ENCODE results near the gene IPO13.
A peak's percentile ranks its signal among the peaks of the same experiment; 100 is the strongest.

IPO13 gene

GRCh38 chr1:43951021-43951985 is 4.6 kb downstream of the IPO13 start:
- DNase-seq: no peak

DNA sequence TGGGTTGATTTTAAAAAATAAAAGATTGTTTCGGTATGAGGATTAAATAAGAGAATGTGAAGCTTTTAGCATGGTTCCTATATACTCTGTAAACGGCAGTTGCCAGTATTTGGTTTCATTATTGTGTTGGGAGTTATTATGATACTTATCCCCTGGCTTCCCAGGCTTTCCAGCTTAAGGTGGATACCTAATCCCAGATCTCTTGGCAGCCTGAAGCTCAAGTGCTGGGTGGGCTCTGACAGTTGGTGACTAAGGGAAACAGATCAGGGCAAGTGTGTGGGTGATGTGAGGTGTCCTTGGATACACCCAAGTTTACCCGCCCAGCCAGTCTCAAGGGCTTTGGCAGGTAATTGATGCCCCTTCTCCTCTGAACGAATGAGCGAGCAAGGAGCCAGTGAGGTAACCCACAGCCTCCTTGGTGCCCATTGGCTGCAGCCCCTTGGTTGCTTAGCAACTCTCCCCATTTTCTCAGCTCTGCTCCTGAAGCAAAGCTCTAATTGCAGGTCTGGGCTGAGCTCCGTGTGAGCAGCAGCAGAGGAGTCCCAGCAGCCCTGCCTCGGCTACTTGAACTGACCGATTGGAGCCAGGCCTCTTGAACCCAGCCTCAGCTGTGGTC is 6.1 kb downstream of the IPO13 start:
- no peak for DNase-seq

GRCh38 chr1:43953361-43953760 is 6.6 kb downstream of the IPO13 start:
- DNase-seq: no peak

- DNase-seq: no peak
These were observed 7.3 kb downstream of the IPO13 start for GRCh38 chr1:43954036-43954435.

DNA sequence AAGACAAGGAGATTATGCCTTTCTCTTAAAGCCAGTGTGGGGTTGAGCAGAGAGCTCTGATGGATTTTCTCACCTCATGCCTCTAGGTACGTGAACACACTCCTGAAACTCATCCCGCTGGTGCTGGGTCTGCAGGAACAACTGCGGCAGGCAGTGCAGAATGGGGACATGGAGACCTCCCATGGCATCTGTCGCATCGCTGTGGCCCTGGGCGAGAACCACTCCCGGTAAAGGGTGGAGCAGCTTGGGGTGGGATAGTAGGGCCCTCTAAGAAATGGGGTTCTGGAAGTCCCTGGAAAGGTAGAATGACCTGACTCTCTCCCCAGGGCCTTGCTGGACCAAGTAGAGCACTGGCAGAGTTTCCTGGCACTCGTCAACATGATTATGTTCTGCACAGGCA is 9.5 kb downstream of the IPO13 start:
- DNase-seq: no peak

- no peak for DNase-seq
These were observed 10.8 kb downstream of the IPO13 start for GRCh38 chr1:43957407-43958040.

DNA sequence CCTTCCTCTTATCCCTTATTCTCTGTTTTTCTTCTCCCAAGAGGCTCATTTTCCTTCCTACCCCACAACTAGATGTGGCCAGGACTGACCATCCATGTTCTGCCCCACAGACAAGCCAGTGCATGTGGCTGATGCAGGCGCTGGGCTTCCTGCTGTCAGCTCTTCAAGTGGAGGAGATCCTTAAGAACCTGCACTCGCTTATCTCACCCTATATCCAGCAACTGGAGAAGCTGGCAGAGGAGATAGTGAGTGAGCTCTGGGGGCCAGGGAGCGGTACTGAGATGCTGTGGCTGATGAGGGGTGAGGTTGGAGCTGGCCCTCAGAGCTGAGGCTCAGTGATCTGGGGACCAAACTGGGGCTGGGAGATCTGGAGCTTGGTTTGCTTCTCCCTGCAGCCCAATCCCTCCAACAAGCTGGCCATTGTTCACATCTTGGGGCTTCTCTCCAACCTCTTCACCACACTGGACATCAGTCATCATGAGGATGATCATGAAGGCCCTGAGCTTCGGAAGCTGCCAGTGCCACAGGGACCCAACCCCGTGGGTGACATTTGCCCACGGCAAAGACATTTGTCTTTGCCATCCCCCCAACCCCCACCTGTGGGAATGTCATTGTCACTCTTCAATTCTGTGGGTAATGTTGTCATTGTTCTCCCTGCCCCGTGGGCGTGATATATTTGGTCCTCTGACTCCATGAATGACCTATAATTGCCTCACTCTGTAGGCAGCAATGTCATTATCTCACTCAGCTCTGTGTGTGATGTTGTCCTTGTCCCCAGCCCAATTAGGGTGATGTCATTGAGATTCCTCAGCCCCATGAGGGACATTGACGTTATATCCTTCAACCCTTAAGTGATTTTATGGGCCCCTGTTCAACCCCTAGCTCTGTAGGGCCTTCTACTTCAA is 11.9 kb downstream of the IPO13 start:
- DNase-seq: no peak

GRCh38 chr1:43960798-43961197 is 14.0 kb downstream of the IPO13 start:
- DNase-seq: no peak

DNA sequence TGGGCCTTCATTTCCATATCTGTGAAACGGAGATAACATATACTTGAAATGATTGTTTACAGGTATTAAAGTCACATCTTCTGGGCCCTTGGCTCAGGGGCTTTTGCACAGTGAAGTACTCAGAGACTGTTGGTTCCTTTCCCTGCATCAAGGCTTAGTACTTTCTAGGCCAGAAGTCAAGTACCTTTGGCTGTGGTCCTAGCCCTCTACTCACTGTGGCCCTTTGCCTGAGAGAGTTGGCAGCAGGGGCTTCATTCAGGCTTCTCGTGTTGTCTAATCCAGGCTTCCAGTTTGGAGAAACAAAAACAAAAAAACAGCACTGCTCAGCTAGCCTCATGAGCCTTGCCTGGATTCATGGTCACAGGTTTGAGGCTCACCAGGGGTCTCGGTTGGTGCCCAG is 14.9 kb downstream of the IPO13 start:
- DNase-seq: no peak

- DNase-seq: no peak
These were observed 15.6 kb downstream of the IPO13 start for GRCh38 chr1:43962324-43962723.

DNA sequence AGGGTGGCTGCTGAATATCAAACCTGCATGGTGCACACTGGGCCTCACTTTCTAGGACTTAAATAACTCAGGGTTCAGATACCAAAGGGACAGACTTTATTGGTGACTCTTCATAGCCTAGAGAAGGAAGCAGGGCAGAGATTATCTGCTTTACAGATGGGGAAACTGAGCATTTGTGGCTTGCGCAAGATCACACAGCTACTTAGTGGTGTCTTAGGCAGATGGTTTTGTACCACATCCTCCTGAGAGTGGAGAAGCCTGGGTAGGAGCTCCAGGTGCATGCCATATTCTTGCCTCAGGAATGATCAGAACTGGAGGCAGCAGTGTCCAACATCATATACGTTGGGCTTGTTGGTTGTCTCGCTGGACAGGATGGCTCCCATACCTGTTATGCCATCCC is 16.3 kb downstream of the IPO13 start:
- DNase-seq: no peak

- no peak for DNase-seq
These were observed 17.1 kb downstream of the IPO13 start for GRCh38 chr1:43963890-43964289.

GRCh38 chr1:43965316-43965715 is 18.6 kb downstream of the IPO13 start:
- DNase-seq: no peak

GRCh38 chr1:43968348-43968948 is 21.7 kb downstream of the IPO13 start:
- DNase-seq: no peak

DNA sequence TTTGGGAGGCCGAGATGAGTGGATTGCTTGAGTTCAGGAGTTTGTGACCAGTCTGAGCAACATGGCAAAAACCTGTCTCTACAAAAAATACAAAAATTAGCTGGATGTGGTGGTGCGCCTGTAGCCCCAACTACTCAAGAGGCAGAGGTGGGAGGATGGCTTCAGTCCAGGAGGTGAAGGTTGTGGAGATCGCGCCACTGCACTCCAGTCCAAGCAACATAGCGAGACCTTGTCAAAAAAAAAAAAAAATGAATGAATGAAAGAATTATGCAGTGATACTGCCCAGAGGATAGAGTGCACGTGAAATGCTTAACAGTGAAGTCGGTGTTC is 22.6 kb downstream of the IPO13 start:
- DNase-seq: no peak

DNA sequence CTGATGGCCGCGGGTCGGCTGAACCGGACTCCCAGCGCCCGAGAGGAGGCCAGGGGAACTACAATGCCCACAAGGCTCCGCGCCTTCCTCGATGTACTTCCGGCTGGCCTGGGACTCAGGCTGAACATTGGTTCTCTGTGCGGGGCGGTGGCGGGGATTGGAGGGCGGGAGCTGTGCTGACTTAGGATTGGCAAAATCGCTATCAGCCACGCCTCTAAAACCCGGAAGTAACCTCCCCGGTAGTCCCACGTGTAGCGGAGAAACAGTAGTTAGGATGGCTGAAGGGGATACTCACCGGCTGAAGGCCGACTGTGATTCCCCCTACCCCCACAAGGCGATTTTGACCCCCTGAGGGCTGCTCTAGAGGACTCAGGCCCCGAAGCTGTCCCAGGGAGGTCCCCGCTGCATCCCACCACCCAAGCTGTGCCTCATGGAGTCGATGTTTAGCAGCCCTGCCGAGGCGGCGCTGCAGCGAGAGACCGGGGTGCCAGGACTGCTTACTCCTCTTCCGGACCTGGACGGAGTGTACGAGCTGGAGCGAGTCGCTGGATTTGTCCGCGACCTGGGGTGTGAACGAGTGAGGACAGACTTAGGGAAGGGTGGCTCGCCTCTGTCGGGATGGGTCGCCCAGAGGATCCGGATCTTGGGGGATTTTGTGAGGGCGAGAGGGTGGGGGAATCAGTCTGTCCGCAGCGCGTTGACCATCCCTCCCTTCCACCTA is 23.2 kb downstream of the IPO13 start, which contains the start of gene DPH2:
DPH2 (plus strand) TSS at position 265 of the 721 bp plus-strand sequence; CDS start at position 431, 166 bp downstream.
- peak; percentile 92 for DNase-seq

- no peak for DNase-seq
These were observed 23.8 kb downstream of the IPO13 start for GRCh38 chr1:43970502-43970901.

GRCh38 chr1:43970911-43971310 is 24.2 kb downstream of the IPO13 start:
- no peak for DNase-seq

DNA sequence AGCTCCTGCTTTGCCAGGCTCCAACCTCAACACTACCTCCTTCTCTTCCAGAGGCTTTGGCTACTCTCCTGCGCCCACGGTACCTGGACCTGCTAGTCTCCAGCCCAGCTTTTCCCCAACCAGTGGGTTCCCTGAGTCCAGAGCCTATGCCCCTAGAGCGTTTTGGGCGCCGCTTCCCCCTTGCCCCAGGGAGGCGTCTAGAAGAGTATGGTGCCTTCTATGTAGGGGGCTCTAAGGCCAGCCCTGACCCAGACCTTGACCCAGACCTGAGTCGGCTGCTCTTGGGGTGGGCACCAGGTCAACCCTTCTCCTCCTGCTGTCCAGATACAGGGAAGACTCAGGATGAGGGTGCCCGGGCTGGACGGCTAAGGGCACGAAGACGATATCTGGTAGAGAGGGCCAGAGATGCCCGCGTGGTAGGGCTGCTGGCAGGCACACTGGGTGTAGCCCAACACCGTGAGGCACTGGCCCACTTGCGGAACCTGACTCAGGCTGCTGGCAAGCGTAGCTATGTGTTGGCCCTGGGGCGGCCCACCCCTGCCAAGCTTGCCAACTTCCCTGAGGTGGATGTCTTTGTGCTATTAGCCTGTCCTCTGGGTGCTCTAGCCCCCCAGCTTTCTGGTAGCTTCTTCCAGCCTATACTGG is 24.7 kb downstream of the IPO13 start:
- no peak for DNase-seq

GRCh38 chr1:43973981-43974442 is 27.3 kb downstream of the IPO13 start:
- no peak for DNase-seq

Data from T-helper 9 cell (primary cell).